ENCODE measurements around the gene MED12L. TPM values are rescaled to one million over a fixed set of nuclear protein-coding genes. Genes with fewer than 3 reads are reported as not detected.
"Not testable (repeated sequence)": the region's sequence is repeated elsewhere in the genome, so short reads cannot be mapped to it uniquely, and the experiment has no call there.

Gene MED12L
- total RNA-seq, 1 donor from 2014 or later: 0.97 TPM

- no peak for TF ChIP-seq CTCF (IDR thresholded peaks at IDR 0.05)
- Mint-ChIP-seq H3K27ac (ENCODE audit: unreplicated experiment) (no peak overlapping the region), H3K9me3 (ENCODE audit: low read depth) (no peaks in the 10 kb centered on the region), H3K27me3 (ENCODE audit: low read depth) (no peaks in the 10 kb centered on the region), H3K36me3 (ENCODE audit: low read depth) (peaks cover 3% of the 10 kb centered on the region), H3K4me1 (ENCODE audit: low read depth) (peaks cover 4% of the 10 kb centered on the region), H3K4me3 (ENCODE audit: unreplicated experiment) (no peak overlapping the region)
- DNase-seq (ENCODE audit: low spot score): no peak
These were observed 300.6 kb downstream of the MED12L start for GRCh38 chr3:151386056-151386455.

- Mint-ChIP-seq H3K36me3 (ENCODE audit: low read depth) (peaks cover 3% of the 10 kb centered on the region), H3K9me3 (ENCODE audit: low read depth) (no peaks in the 10 kb centered on the region), H3K4me1 (ENCODE audit: low read depth) (peaks cover 4% of the 10 kb centered on the region), H3K27ac (ENCODE audit: unreplicated experiment) (no peak overlapping the region), H3K4me3 (ENCODE audit: unreplicated experiment) (no peak overlapping the region), H3K27me3 (ENCODE audit: low read depth) (no peaks in the 10 kb centered on the region)
- no peak for TF ChIP-seq CTCF (IDR thresholded peaks at IDR 0.05)
- no peak for DNase-seq (ENCODE audit: low spot score)
These were observed 302.0 kb downstream of the MED12L start for GRCh38 chr3:151387432-151387831.

- Mint-ChIP-seq H3K9me3 (ENCODE audit: low read depth) (peaks cover under 1% of the 10 kb centered on the region), H3K4me3 (ENCODE audit: unreplicated experiment) (no peak overlapping the region), H3K27ac (ENCODE audit: unreplicated experiment) (no peak overlapping the region), H3K36me3 (ENCODE audit: low read depth) (peaks cover 3% of the 10 kb centered on the region), H3K4me1 (ENCODE audit: low read depth) (peaks cover 4% of the 10 kb centered on the region), H3K27me3 (ENCODE audit: low read depth) (no peaks in the 10 kb centered on the region)
- DNase-seq (ENCODE audit: low spot score): no peak
- no peak for TF ChIP-seq CTCF (IDR thresholded peaks at IDR 0.05)
These were observed 302.4 kb downstream of the MED12L start for GRCh38 chr3:151387842-151388241.

- no peak for TF ChIP-seq CTCF (IDR thresholded peaks at IDR 0.05)
- Mint-ChIP-seq H3K36me3 (ENCODE audit: low read depth) (no peaks in the 10 kb centered on the region), H3K4me3 (ENCODE audit: unreplicated experiment) (no peak overlapping the region), H3K27me3 (ENCODE audit: low read depth) (no peaks in the 10 kb centered on the region), H3K27ac (ENCODE audit: unreplicated experiment) (no peak overlapping the region), H3K4me1 (ENCODE audit: low read depth) (no peaks in the 10 kb centered on the region), H3K9me3 (ENCODE audit: low read depth) (peaks cover 3% of the 10 kb centered on the region)
- no peak for DNase-seq (ENCODE audit: low spot score)
These were observed 306.3 kb downstream of the MED12L start for GRCh38 chr3:151391720-151392119.

- not testable (repeated sequence) for H3K27me3 Mint-ChIP-seq (ENCODE audit: low read depth); DNase-seq (ENCODE audit: low spot score); H3K36me3 Mint-ChIP-seq (ENCODE audit: low read depth); H3K4me3 Mint-ChIP-seq (ENCODE audit: unreplicated experiment); H3K9me3 Mint-ChIP-seq (ENCODE audit: low read depth); H3K27ac Mint-ChIP-seq (ENCODE audit: unreplicated experiment); H3K4me1 Mint-ChIP-seq (ENCODE audit: low read depth)
These were observed 306.7 kb downstream of the MED12L start for GRCh38 chr3:151392191-151392590.

- H3K27me3 Mint-ChIP-seq (ENCODE audit: low read depth): no peaks in the 10 kb centered on the region
- no peaks in the 10 kb centered on the region for H3K36me3 Mint-ChIP-seq (ENCODE audit: low read depth)
These were observed 307.8 kb downstream of the MED12L start for GRCh38 chr3:151393146-151393830.

More at GRCh38 chr3:151393146-151393830, 307.8 kb downstream of the MED12L start:
- Mint-ChIP-seq H3K4me1 (ENCODE audit: low read depth) (no peaks in the 10 kb centered on the region), H3K27ac (ENCODE audit: unreplicated experiment) (no peak overlapping the region), H3K9me3 (ENCODE audit: low read depth) (peaks cover 3% of the 10 kb centered on the region), H3K4me3 (ENCODE audit: unreplicated experiment) (no peak overlapping the region)
- DNase-seq (ENCODE audit: low spot score): no peak
- TF ChIP-seq CTCF (IDR thresholded peaks at IDR 0.05): no peak

All from chondrocyte (in vitro differentiated cells).